22Rv1 (cell line): ENCODE measurements around the gene TAS1R3.
"Not testable (repeated sequence)": the region's sequence is repeated elsewhere in the genome, so short reads cannot be mapped to it uniquely, and the experiment has no call there.

ENCODE experiments used
- H3K27ac ChIP-seq: fragments of 450-650 bp; 2 replicates; pipeline ENCODE4 v1.5.1; 2017
- CTCF ChIP-seq: fragments of 450-650 bp; IDR thresholded peaks from 2 replicates; pipeline ENCODE4 v1.5.1; 2017; ENCODE audit warnings: mild to moderate bottlenecking
- ZFX ChIP-seq: fragments of 450-650 bp; IDR thresholded peaks from 2 replicates; pipeline ENCODE4 v1.6.1; 2017; ENCODE audit warnings: antibody characterized with exemption, borderline replicate concordance

TAS1R3 gene

GRCh38 chr1:1365875-1366698, 35.0 kb downstream of the TAS1R3 start:
- H3K27ac ChIP-seq, result no peak overlapping the region
- no peak for TF ChIP-seq CTCF
- TF ChIP-seq ZFX, result no peak

- H3K27ac ChIP-seq, result no peak overlapping the region
- TF ChIP-seq CTCF, result no peak
Observed at GRCh38 chr1:1366699-1367066, 35.6 kb downstream of the TAS1R3 start.

- TF ChIP-seq ZFX, result no peak
- no peak for TF ChIP-seq CTCF
- H3K27ac ChIP-seq, result no peak overlapping the region
Observed at GRCh38 chr1:1367315-1367714, 36.2 kb downstream of the TAS1R3 start.

- not testable (repeated sequence) for H3K27ac ChIP-seq
Observed at GRCh38 chr1:1370094-1370493, 39.0 kb downstream of the TAS1R3 start.

- H3K27ac ChIP-seq, result no peak overlapping the region
- TF ChIP-seq CTCF (no peak), ZFX (no peak)
Observed at GRCh38 chr1:1370771-1371300, 39.8 kb downstream of the TAS1R3 start.

- TF ChIP-seq ZFX, result no peak
- no peak for TF ChIP-seq CTCF
- no peak overlapping the region for H3K27ac ChIP-seq
Observed at GRCh38 chr1:1371364-1371745, 40.3 kb downstream of the TAS1R3 start.

GRCh38 chr1:1371746-1372711, 40.9 kb downstream of the TAS1R3 start:
- TF ChIP-seq CTCF (peak; percentile 97), ZFX (no peak)
- H3K27ac ChIP-seq, result no peak overlapping the region
